H4 (cell line): Measurements from ENCODE around the gene GTPBP6. TPM values are rescaled to one million over a fixed set of nuclear protein-coding genes. Genes with fewer than 3 reads are reported as not detected.
"Not testable (repeated sequence)": the region's sequence is repeated elsewhere in the genome, so short reads cannot be mapped to it uniquely, and the experiment has no call there.

ENCODE experiments used
- DNase-seq: peaks from one replicate; pipeline ENCODE4 v3.0.0-alpha.2; 2015; ENCODE audit warnings: low spot score
- total RNA-seq: library from RNA; depleted of rRNA; stranded (reverse); fragments of >200 nt; shearing (Covaris generic); gene quantifications from 2 replicates; pipeline ENCODE4 v1.2.3, GENCODE V29; 2014

GTPBP6 gene
- total RNA-seq, 1 experiment from 2014 or later: 40.2 TPM

DNA sequence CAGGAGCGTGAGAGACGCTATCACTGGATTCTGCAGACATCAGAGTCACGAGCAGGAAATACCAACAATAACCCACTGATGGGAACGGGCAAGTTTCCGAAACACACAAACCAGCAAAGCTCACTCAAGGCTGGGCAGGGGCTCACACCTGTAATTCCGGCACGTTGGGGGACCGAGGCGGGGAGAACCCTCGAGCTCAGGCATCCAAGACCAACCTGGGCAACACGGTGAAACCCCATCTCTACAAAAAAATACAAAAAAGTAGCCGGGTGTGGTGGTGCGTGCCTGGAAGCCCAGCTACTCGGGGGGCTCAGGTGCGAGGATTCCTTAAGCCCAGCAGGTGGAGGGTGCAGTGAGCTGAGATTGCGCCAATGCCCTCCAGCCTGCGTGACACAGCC, 17.2 kb upstream of the GTPBP6 start:
- DNase-seq: no peak

DNA sequence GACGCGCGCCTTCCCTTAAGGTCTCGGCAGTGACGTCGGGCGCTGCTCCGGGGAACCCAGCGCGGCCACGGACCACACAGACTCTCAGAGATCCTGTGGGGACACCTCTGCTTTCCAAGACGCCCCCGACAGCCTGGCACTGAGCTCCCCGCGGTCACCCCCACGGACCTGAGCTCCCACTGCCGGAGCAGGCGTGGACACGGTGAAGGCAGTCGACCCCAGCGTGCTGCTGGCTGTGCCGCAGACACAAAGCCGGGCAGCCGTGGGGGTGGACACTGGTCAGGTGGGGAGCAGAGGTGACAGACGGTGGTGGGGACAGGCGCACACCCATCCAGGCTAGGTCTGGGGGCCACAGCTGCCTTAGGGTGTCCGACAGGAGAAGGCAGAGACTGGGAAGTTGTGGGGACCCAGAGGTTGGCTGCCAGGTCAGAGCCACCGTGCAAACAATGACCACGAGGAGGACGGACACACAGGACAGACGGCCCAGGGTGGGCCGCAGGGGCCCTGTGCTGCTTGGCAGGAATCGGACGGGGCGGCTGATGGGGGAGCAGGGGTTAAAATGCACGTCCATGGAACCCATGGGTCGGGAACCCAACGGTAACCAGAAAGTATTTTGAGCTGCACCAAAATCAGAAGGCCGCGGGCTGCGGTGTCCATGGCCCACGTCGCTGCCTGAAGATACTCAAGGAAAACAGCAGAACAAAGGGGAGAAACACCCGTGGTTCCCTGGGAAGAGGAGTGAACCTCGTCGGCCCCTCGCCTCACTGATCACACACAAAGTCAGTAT, 16.6 kb upstream of the GTPBP6 start:
- DNase-seq: no peak

DNA sequence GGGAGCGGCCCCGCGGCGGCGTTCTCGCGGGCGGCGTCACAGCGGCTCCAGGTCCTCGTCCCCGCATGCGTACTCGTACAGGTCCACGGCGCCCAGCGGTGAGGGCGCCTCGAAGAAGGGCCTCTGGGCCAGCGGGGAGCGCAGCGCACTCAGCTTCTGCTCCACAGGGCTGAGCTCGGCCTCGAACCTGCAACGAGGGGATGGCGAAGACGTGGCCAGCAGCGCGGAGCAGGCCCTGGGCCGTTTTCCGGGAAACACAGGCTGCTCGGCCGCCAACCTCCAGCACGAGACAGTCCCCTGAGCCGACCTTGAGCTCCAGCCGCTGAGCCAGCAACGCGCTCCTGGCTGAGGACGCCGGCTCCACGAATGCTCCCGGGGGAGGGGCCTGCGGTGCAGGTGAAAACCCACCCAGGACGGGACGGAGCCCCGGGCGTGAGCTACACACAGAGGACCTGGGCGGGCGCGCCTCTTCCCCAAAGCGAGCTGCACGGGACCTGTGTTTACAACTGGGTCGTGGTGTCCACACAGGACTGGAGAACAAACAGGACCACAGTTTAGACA, 15.8 kb upstream of the GTPBP6 start:
- DNase-seq: no peak

DNA sequence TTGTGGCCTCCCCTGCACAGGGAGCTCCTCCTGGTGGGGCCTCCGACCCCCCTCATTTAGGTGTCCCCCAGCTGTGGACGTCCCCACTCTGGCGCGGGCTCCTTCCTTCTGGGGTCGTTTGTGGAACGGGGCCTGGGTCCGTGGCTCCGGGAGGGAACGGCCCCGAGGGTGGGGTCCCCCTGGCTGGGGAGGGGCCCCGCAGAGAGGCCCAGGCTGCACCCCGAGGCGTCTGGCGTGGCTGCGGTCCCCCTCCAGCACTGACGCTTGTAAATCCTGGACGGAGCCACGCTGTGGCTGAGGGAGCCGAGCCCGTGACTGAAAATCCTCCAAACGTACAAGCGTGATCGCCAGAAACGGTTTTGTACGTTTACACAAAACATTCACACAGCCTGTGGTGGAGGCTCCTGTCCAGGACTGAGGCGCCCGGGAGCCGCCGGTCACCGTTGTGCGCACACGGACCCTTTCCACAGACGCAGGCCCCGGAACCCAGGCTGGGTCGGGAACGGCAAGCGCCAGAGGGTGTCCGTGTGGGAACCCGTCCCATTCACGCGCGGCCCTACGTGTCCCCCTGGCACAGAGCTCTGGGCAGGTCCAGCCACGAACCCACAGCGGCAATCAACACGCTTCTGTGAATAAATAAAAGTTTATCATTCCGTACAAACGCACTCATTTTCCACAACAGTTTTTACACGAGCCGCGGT, 15.2 kb upstream of the GTPBP6 start:
- no peak for DNase-seq

DNA sequence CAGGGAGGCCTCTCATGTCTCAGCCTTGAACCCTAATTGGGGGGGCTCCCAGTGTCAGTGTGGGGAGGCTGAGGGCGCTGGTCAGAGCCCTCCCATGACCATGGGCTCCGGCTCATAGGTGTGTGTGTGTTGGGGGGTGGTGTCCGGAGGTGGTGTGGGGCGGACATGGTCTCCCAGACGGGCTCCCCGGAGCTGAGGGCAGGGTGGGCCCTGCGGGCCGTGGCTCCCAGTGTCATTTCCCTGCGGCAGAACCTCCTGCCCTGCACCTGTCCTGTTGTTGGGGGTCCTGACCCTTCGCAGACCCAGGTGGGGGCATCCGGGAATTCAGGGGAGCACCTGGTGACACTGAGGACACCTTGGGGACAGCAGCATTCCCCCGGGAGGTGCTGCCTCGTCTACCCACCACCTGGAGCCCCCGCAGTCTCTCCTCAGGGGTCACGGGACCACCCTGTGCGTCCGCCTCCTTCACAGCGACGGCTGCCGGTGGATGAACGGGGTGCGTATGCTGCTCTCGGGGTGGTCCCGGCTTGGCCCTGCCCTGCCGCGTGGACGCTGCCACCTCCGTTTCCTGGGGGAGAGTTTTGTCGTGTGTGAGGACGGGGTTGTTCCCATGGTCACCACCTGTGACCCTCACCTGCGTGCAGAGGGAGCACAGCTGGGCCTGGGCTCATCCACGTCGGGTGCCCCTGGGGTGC, 14.5 kb upstream of the GTPBP6 start:
- DNase-seq: no peak

DNA sequence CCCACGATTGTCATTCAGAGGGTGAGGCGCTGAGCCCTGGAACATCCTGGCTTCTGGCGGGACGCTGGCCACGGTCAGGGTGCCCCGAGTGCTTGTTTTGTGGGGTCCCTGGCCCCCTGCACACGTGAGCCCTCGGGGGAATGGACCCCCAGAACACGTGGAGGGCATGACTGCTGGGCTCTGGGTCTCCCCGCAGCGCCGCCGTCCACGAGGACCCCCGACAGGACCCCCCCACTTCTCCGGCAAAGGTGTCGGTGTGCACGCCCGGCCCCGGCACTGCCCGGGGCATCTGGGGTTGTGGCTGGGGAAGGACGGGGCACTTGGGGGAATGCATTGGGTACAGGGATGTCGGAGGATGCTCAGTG, 13.9 kb upstream of the GTPBP6 start:
- DNase-seq: no peak

DNA sequence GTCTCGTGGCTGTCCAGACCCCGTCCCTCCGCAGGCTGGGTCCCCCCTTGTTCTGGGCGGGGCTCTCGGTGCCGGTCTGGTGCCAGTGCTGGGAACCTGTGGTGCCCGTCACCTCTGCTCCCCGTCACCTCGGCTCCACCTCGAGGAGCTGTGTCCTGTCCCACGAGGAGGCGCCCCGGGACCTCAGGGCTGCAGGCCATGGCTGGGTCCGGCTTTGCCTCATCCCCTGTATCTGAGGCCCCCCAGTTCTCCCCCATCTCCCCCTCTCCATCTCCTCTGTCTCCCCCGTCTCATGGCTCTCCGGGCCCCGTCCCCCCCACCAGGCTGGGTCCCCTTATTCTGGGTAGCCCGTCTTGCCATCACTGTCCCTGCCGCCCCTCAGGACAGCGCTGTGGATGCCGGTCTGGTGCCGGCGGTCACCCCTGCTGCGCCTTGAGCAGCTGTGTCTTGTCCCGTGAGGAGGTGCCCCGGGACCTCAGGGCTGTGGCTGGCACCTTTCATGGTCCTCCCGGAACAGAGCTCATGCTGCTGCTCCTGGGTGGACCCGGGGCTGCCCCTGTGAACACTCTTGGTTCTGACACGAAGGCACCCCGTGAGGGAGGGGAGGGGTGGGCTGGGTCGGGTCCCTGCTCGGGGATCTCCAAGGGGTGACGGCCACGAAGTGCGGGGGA, 13.4 kb upstream of the GTPBP6 start:
- DNase-seq: no peak

DNA sequence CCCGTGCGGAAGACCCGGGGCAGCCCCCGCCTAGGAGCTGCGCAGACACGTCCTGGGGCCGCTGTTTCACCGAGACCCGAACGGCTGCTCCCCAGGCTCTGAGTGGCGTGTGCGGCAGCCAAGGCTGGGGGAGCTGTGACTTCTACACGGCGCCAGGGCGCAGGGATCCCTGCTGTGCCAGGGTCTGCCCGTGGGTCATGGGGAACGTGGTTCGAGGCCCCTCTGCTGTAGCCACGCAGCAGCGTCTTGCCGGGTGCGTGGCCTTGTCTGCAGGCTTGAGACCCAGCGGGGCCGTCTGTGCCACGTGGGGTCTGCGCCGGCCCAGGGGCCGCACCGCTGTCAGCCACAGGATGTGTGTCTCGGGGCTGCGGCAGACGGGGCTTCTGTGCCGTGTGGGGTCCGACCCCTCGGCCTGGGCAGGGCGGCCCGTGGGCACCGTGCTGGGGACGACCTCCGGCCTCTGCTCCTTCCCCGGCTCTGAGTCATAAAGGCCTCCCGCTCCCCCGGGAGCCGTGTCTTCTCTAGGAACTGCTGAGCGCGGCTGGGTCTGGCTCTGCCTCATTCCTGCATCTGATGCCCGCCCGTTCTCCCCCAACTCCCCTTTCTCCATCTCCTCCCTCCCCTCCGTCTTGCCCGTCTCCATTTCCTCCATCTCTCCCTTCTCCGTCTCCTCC, 12.7 kb upstream of the GTPBP6 start:
- no peak for DNase-seq

DNA sequence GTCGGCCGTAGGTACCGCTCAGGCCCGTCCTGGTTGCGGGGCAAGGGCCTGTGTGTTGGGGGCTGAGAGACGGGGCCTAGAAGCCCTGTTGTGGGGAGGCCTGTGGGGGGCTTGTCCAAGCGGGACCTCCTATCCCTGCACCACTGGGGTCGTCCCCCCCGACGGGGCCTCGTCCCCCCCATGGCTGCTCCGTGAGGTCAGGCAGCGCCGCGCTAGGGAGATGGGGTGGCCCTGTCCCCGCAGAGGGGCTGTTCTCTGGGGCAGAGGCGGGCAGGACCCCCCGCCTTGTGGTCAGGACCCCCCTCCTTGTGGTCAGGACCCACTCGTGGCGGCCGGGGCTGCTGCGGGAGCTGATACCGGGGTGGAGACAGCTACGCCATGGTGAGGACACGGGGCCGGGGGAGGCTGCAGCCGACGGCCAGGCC, 12.1 kb upstream of the GTPBP6 start:
- DNase-seq: no peak

DNA sequence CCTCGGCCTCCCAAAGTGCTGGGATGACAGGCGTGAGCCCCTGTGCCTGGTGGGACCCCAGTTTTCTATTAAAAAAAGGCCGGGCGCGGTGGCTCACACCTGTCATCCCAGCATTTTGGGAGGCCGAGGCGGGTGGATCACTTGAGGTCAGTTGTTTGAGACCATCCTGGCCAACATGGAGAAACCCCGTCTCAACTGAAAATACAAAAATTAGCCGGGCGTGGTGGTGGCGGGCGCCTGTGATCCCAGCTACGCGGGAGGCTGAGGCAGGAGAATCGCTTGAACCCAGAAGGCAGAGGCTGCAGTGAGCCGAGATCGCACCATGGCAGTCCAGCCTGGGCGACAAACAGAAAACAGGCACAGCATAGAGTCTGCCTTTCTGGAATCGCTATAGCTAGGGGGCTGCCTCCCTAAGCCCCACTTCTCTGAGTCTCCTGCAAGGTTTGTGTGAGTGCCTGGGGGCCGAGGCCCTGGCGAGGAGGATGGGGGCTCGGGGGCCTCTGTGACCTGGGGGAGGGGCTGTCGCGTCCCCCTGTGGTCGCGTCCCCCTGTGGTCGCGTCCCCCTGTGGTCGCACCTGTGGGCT, 11.6 kb upstream of the GTPBP6 start:
- DNase-seq: not testable (repeated sequence)

DNA sequence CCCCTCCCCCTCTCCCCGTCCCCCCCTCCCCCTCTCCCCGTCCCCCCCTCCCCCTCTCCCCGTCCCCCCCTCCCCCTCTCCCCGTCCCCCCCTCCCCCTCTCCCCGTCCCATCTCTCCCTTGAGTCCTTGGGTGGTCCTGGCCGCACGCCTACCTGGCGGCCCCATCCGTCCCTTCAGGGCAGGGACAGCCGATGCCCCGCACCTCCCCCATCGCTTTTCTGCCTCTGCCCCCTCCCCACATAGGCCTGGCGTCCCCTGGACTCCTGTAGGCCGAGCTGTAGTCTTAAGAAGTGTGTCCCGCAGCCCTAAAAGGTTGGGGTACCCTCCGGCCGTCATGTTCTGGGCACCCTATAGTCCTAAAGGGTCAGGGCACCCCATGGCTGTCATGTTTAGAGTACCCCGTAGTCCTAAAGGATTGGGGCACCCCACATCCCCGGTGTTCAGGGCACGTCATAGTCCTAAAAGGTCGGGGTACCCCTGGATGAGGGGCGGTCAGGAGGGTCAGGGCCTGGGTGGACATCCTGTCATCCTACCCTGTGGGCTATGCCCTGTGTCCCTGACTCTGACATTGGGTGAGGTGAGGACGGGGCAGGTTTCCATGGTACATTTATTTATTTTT, 10.8 kb upstream of the GTPBP6 start:
- DNase-seq: no peak

DNA sequence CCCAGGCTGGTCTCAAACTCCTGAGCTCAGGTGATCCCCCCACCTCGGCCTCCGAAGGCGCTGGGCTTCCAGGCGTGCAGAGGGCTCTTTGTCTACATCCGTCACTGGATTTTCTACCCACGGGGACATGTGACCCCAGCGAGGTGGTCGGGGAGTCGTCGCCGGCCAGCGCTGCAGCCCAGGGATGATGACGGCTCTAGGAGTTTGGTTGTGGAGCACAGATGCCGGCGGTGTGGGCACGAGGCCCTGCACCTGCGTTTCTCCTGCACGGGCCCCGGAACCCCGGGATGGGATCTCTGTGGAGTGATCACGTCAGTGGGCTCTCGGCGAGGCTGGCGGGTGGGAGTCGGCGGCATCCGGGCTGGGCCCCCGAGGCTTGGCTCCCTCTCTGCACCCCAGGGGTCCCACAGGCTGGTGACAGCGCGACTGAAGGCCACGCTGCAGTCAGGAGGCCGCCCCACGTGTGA, 9.1 kb upstream of the GTPBP6 start:
- DNase-seq: no peak

DNA sequence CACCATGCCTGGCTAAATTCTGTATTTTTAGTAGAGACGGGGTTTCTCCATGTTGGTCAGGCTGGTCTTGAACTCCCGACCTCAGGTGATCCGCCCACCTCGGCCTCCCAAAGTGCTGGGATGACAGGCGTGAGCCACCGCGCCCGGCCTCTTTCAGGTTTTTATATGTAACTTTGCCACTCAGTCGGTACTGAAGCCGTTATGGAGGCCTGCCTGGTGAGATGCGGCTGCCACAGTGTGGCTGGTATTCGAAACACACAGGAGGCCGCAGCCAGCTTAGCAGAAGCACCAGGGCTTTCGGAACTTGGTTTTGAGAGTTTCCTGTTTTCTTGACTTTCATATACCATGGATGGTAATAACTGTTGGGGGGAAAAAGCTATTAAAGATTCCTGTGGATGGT, 6.1 kb upstream of the GTPBP6 start:
- DNase-seq: not testable (repeated sequence)

DNA sequence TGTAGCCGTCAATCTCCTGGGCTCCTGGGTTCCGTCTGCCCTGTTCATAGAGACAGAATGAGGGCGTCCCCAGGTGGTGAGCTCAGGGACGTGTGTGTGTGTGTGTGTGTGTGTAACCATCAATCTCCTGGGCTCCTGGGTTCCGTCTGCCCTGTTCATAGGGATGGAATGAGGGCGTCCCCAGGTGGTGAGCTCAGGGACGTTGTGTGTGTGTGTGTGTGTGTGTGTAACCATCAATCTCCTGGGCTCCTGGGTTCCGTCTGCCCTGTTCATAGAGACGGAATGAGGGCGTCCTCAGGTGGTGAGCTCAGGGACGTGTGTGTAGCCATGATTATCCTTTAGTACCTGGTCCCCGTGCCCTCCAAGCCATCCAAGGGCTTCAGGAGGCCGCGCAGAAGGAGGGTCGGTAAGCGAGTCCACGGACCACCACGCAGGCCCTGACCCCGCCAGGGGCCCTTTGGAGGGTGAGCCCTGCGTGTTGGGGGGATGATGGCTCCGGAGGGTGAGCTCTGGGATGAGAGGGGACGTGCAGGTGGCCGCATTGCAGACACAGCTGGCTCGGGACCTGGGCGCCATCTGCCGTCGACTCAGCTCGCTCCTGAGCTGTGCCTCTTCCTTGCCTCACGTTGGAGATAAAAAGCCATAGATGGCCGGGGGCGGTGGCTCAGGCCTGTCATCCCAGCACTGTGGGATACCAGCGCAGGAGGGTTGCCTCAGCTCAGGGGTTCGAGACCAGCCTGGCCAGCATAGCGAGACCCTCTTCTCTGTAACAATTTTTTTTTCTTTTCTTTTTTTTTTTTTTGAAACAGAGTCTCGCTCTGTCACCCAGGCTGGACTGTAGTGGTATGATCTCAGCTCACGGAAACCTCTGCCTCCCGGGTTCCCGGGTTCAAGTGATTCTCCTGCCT, 5.4 kb upstream of the GTPBP6 start:
- DNase-seq: peak; percentile 90

DNA sequence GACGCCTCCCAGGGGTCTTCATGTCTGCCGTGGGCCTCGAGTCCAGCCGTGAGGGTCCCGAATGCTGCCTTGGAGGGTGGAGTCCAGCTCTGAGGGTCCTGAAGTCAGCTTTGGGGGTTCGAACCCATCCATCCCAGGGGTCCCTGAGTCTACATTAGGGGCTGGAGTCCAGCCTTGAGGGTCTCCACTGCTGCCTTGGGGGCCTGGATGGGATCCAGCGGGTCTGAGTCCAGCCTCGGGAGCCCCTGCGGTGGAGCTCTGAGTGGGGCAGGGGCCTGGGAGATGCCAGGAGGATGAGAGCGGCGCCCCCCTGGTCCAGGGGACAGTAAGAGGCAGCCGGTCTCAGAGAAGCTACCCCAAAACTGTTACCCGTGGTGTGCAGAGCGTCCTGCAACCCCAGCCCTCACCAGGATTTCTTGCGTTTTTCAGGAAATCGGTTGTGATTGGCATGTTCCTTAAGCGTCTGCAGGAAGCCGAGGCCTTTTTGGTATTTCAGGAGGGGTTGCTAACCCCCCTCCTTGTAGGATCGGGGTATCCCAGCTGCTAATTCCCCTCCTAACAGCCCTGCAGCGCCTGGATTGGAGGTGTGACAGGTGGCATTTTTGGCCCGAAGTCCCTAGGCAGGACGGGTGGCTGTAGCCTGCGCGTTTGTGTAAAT, 1.7 kb upstream of the GTPBP6 start:
- DNase-seq: no peak

DNA sequence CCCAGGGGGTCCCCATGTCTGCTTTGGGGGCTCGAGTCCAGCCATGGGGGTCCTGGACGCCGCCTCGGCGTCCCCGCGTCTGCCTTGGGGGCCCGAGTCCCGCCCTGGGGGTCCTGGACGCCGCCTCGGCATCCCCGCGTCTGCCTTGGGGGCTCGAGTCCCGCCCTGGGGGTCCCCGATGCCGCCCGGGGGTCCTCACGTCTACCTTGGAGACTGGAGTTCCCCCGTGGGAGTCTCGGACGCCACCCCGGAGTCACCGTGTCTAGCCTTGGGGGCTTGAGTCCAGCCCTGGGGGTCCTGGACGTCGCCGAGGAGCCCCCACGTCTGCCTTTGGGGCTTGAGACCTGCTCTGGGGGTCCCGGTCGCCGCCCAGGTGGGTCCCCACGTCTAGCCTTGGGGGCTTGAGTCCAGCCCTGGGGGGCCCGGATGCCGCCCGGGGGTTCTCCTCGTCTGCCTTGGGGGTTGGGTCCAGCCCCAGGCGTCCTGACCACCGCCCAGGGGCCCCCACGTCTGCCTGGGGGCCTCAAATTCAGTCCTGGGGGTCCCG, 1.1 kb upstream of the GTPBP6 start:
- no peak for DNase-seq

DNA sequence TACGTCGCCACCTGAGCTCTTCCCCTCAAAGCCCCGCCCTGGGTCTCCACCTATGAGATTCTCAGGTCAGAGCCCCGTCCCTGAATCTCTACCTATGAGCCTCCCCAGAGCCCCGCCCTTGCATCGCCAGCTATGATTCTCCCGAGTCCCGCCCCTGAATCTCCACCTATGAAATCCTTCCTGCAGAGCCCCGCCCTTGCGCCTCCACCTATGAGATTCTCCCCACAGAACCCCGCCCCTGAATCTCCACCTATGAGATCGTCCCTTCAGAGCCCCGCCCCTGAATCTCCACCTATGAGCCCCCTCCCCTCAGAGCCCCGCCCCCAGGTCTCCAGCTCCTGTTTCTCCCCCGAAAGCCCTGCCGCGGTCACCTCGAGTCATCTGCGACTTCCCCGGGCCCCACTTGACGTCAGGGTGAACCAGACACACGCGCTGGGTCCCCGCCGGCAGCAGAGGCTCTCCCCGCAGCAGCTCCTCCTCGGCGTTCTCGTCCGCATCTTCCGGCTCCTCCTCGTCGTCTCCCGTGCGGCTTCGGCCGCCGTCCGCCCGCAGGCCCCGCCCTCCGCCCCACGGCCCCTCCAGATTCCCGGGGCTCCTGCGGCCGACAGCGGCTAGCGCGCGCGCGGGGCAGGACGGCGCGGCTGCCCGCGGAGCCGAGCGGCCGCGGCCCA, 393 bp downstream of the GTPBP6 start:
- DNase-seq: peak; percentile 97
